ENCODE results near the gene OXCT1.
"Not testable (repeated sequence)": the region's sequence is repeated elsewhere in the genome, so short reads cannot be mapped to it uniquely, and the experiment has no call there.

Gene OXCT1

GRCh38 chr5:41721516-41721915 lies 148.7 kb downstream of the OXCT1 start:
- H3K4ac ChIP-seq (ENCODE audit: low read depth in 1 of 2, low read length in 2 of 2) = no peak overlapping the region
- H3K18ac ChIP-seq (ENCODE audit: low read depth in 1 of 2, low read length in 2 of 2) = no peak overlapping the region
- no peak overlapping the region for H2BK120ac ChIP-seq (ENCODE audit: low read depth, low read length)
- no peak overlapping the region for H2AK5ac ChIP-seq (ENCODE audit: low read length, severe bottlenecking)
- H2AFZ ChIP-seq (ENCODE audit: low read depth, low read length) = no peak overlapping the region
- H3K27me3 ChIP-seq (ENCODE audit: control insufficient read depth in 1 of 2, insufficient read depth in 1 of 2, low read length in 2 of 2) = no peaks in the 10 kb centered on the region
- no peaks in the 10 kb centered on the region for H3K79me1 ChIP-seq (replicated peaks; ENCODE audit: low read length, poor library complexity, severe bottlenecking)
- no peak overlapping the region for H3K14ac ChIP-seq (ENCODE audit: low read length in 2 of 2)
- H4K8ac ChIP-seq (ENCODE audit: low read length) = no peak overlapping the region
- H3K9me3 ChIP-seq (ENCODE audit: control insufficient read depth, low read length) = peaks cover 8% of the 10 kb centered on the region
- 88% methylated on average over 2 of the region's 2 CpGs for WGBS
- no peak for DNase-seq
- H3K27ac ChIP-seq (ENCODE audit: low read length, poor library complexity, severe bottlenecking) = no peak overlapping the region
- no peak overlapping the region for H2BK5ac ChIP-seq (ENCODE audit: low read depth, low read length, poor library complexity, severe bottlenecking)
- H3K9ac ChIP-seq (ENCODE audit: low read length) = no peak overlapping the region
- no peak overlapping the region for H2BK15ac ChIP-seq (ENCODE audit: low read depth, poor library complexity, severe bottlenecking)
- peaks cover 2% of the 10 kb centered on the region for H3K4me1 ChIP-seq (ENCODE audit: control insufficient read depth, insufficient read depth, low read depth, low read length)
- H3K4me3 ChIP-seq (ENCODE audit: insufficient read depth in 1 of 2, low read depth in 1 of 2, low read length in 2 of 2) = no peak overlapping the region
- no peak overlapping the region for H3K4me2 ChIP-seq (ENCODE audit: low read length, poor library complexity, severe bottlenecking)
- no peak overlapping the region for H4K91ac ChIP-seq (ENCODE audit: low read length)
- H3K23ac ChIP-seq (ENCODE audit: low read length in 2 of 2) = no peak overlapping the region
- H2BK12ac ChIP-seq (ENCODE audit: low read length in 2 of 2) = no peak overlapping the region
- H3K36me3 ChIP-seq (ENCODE audit: control insufficient read depth in 1 of 2, insufficient read depth in 2 of 2, low read depth in 1 of 2, low read length in 2 of 2) = no peaks in the 10 kb centered on the region

GRCh38 chr5:41716382-41716781 lies 153.8 kb downstream of the OXCT1 start:
- H3K27me3 ChIP-seq (ENCODE audit: control insufficient read depth in 1 of 2, insufficient read depth in 1 of 2, low read length in 2 of 2) = no peaks in the 10 kb centered on the region
- no peak for DNase-seq
- H3K4me3 ChIP-seq (ENCODE audit: insufficient read depth in 1 of 2, low read depth in 1 of 2, low read length in 2 of 2) = no peak overlapping the region
- H2BK15ac ChIP-seq (ENCODE audit: low read depth, poor library complexity, severe bottlenecking) = no peak overlapping the region
- no peaks in the 10 kb centered on the region for H3K79me1 ChIP-seq (replicated peaks; ENCODE audit: low read length, poor library complexity, severe bottlenecking)
- H3K4ac ChIP-seq (ENCODE audit: low read depth in 1 of 2, low read length in 2 of 2) = no peak overlapping the region
- H3K4me1 ChIP-seq (ENCODE audit: control insufficient read depth, insufficient read depth, low read depth, low read length) = no peaks in the 10 kb centered on the region
- H4K8ac ChIP-seq (ENCODE audit: low read length) = no peak overlapping the region
- H3K36me3 ChIP-seq (ENCODE audit: control insufficient read depth in 1 of 2, insufficient read depth in 2 of 2, low read depth in 1 of 2, low read length in 2 of 2) = no peaks in the 10 kb centered on the region
- H4K91ac ChIP-seq (ENCODE audit: low read length) = no peak overlapping the region
- no peak overlapping the region for H2AK5ac ChIP-seq (ENCODE audit: low read length, severe bottlenecking)
- no peak overlapping the region for H3K18ac ChIP-seq (ENCODE audit: low read depth in 1 of 2, low read length in 2 of 2)
- no peak overlapping the region for H3K9ac ChIP-seq (ENCODE audit: low read length)
- H3K27ac ChIP-seq (ENCODE audit: low read length, poor library complexity, severe bottlenecking) = no peak overlapping the region
- H3K4me2 ChIP-seq (ENCODE audit: low read length, poor library complexity, severe bottlenecking) = no peak overlapping the region
- no peak overlapping the region for H2AFZ ChIP-seq (ENCODE audit: low read depth, low read length)
- H2BK120ac ChIP-seq (ENCODE audit: low read depth, low read length) = no peak overlapping the region
- no peak overlapping the region for H2BK5ac ChIP-seq (ENCODE audit: low read depth, low read length, poor library complexity, severe bottlenecking)
- no peak overlapping the region for H2BK12ac ChIP-seq (ENCODE audit: low read length in 2 of 2)
- no peak overlapping the region for H3K14ac ChIP-seq (ENCODE audit: low read length in 2 of 2)
- no peak overlapping the region for H3K23ac ChIP-seq (ENCODE audit: low read length in 2 of 2)
- 92% methylated on average over 2 of the region's 2 CpGs for WGBS
- peaks cover 18% of the 10 kb centered on the region for H3K9me3 ChIP-seq (ENCODE audit: control insufficient read depth, low read length)

- H3K4me3 ChIP-seq (ENCODE audit: insufficient read depth in 1 of 2, low read depth in 1 of 2, low read length in 2 of 2); DNase-seq; H3K14ac ChIP-seq (ENCODE audit: low read length in 2 of 2); H2BK120ac ChIP-seq (ENCODE audit: low read depth, low read length); H3K4me2 ChIP-seq (ENCODE audit: low read length, poor library complexity, severe bottlenecking); H3K27ac ChIP-seq (ENCODE audit: low read length, poor library complexity, severe bottlenecking); H2AK5ac ChIP-seq (ENCODE audit: low read length, severe bottlenecking); H2BK15ac ChIP-seq (ENCODE audit: low read depth, poor library complexity, severe bottlenecking); H4K91ac ChIP-seq (ENCODE audit: low read length); H3K18ac ChIP-seq (ENCODE audit: low read depth in 1 of 2, low read length in 2 of 2); H2BK12ac ChIP-seq (ENCODE audit: low read length in 2 of 2); H3K36me3 ChIP-seq (ENCODE audit: control insufficient read depth in 1 of 2, insufficient read depth in 2 of 2, low read depth in 1 of 2, low read length in 2 of 2); H3K27me3 ChIP-seq (ENCODE audit: control insufficient read depth in 1 of 2, insufficient read depth in 1 of 2, low read length in 2 of 2); H3K4ac ChIP-seq (ENCODE audit: low read depth in 1 of 2, low read length in 2 of 2); H3K9ac ChIP-seq (ENCODE audit: low read length); H3K23ac ChIP-seq (ENCODE audit: low read length in 2 of 2); H2AFZ ChIP-seq (ENCODE audit: low read depth, low read length); H4K8ac ChIP-seq (ENCODE audit: low read length); H2BK5ac ChIP-seq (ENCODE audit: low read depth, low read length, poor library complexity, severe bottlenecking); H3K79me1 ChIP-seq (replicated peaks; ENCODE audit: low read length, poor library complexity, severe bottlenecking); H3K4me1 ChIP-seq (ENCODE audit: control insufficient read depth, insufficient read depth, low read depth, low read length): not testable (repeated sequence)
- peaks cover 18% of the 10 kb centered on the region for H3K9me3 ChIP-seq (ENCODE audit: control insufficient read depth, low read length)
Observed at GRCh38 chr5:41714446-41714845, 155.8 kb downstream of the OXCT1 start.

- Histone ChIP-seq H2BK12ac (ENCODE audit: low read length in 2 of 2) (no peak overlapping the region), H4K91ac (ENCODE audit: low read length) (no peak overlapping the region), H3K4me2 (ENCODE audit: low read length, poor library complexity, severe bottlenecking) (no peak overlapping the region), H3K4ac (ENCODE audit: low read depth in 1 of 2, low read length in 2 of 2) (no peak overlapping the region), H3K4me3 (ENCODE audit: insufficient read depth in 1 of 2, low read depth in 1 of 2, low read length in 2 of 2) (no peak overlapping the region), H2BK15ac (ENCODE audit: low read depth, poor library complexity, severe bottlenecking) (no peak overlapping the region), H3K27me3 (ENCODE audit: control insufficient read depth in 1 of 2, insufficient read depth in 1 of 2, low read length in 2 of 2) (no peaks in the 10 kb centered on the region), H2AK5ac (ENCODE audit: low read length, severe bottlenecking) (no peak overlapping the region), H3K79me1 (replicated peaks; ENCODE audit: low read length, poor library complexity, severe bottlenecking) (no peaks in the 10 kb centered on the region), H3K27ac (ENCODE audit: low read length, poor library complexity, severe bottlenecking) (no peak overlapping the region), H2BK120ac (ENCODE audit: low read depth, low read length) (no peak overlapping the region), H3K14ac (ENCODE audit: low read length in 2 of 2) (no peak overlapping the region), H3K18ac (ENCODE audit: low read depth in 1 of 2, low read length in 2 of 2) (no peak overlapping the region), H4K8ac (ENCODE audit: low read length) (no peak overlapping the region), H3K4me1 (ENCODE audit: control insufficient read depth, insufficient read depth, low read depth, low read length) (peaks cover 3% of the 10 kb centered on the region), H2BK5ac (ENCODE audit: low read depth, low read length, poor library complexity, severe bottlenecking) (no peak overlapping the region), H3K23ac (ENCODE audit: low read length in 2 of 2) (no peak overlapping the region), H3K36me3 (ENCODE audit: control insufficient read depth in 1 of 2, insufficient read depth in 2 of 2, low read depth in 1 of 2, low read length in 2 of 2) (no peaks in the 10 kb centered on the region), H3K9ac (ENCODE audit: low read length) (no peak overlapping the region), H2AFZ (ENCODE audit: low read depth, low read length) (no peak overlapping the region), H3K9me3 (ENCODE audit: control insufficient read depth, low read length) (peaks cover 4% of the 10 kb centered on the region)
- DNase-seq = no peak
- 99% methylated on average over 2 of the region's 2 CpGs for WGBS
Observed at GRCh38 chr5:41708604-41708940, 161.7 kb downstream of the OXCT1 start.

All from mesenchymal stem cell (in vitro differentiated cells and primary cell).